ENCODE measurements around the gene ITGB1BP1.

DNA sequence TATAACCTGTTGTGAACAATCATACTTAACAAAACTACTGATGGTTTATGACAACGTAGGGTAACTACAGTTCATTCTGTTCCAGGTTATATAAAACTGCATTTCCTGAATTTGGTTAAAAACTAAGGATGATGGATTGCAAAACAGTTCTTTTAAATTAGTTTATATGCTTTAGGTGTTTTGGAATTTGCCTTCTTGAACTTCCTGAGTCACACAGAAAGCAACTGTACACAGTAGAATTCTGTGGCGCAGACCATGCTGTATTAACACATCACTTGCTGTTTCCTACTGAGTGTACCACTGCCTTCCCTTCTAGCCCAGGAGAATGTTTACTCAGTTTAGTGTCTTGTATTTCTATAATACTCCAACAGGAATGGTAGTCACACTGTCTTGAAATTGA, 19.4 kb downstream of the ITGB1BP1 start:
- no peak for TF ChIP-seq SUZ12 (IDR thresholded peaks at IDR 0.05)
- TF ChIP-seq L3MBTL2 (conservative IDR thresholded peaks at IDR 0.05), result no peak
- no peak for TF ChIP-seq FOXM1 (IDR thresholded peaks at IDR 0.05; ENCODE audit: borderline replicate concordance)
- TF ChIP-seq FOXK2 (IDR thresholded peaks at IDR 0.05), result no peak
- no peak for TF ChIP-seq ARNT (IDR thresholded peaks at IDR 0.05)
- TF ChIP-seq, protein P1, sequence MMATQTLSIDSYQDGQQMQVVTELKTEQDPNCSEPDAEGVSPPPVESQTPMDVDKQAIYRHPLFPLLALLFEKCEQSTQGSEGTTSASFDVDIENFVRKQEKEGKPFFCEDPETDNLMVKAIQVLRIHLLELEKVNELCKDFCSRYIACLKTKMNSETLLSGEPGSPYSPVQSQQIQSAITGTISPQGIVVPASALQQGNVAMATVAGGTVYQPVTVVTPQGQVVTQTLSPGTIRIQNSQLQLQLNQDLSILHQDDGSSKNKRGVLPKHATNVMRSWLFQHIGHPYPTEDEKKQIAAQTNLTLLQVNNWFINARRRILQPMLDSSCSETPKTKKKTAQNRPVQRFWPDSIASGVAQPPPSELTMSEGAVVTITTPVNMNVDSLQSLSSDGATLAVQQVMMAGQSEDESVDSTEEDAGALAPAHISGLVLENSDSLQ (IDR thresholded peaks at IDR 0.05), result no peak
- TF ChIP-seq HDGF (IDR thresholded peaks at IDR 0.05; ENCODE audit: borderline replicate concordance), result no peak
- no peak for TF ChIP-seq FOXA1 (IDR thresholded peaks at IDR 0.05)

Data from HEK293T (cell line).